Heart right ventricle (tissue), 16 donors: ENCODE measurements around the gene SIGLEC14. TPM values are rescaled to one million over a fixed set of nuclear protein-coding genes. Genes with fewer than 3 reads are reported as not detected.

Experiments
- ATAC-seq, 8 donors: fragments of 200-7000 bp; cut with Tn5 transposase; one replicate each; pipeline ENCODE4 v1.9.1; 2020; ENCODE audit warnings: mild to moderate bottlenecking in 8 of 8, moderate library complexity in 8 of 8, moderate number of reproducible peaks in 1 of 8
- DNase-seq, 2 donors: peaks; one replicate each; pipeline ENCODE4 v3.0.0-alpha.2; 2020
- H3K27ac ChIP-seq, 10 donors: fragments of 200-600 bp; sonication (generic) in 2 of 10; one replicate each; pipeline versions ENCODE4 v1.5.0 to v1.8.0; 2020 to 2022; ENCODE audit warnings: mild to moderate bottlenecking in 3 of 10
- H3K27me3 ChIP-seq, 7 donors: fragments of 200-600 bp; one replicate each; pipeline ENCODE4 v1.8.0; 2021 to 2022; ENCODE audit warnings: mild to moderate bottlenecking in 2 of 7
- H3K36me3 ChIP-seq, 9 donors: fragments of 200-600 bp; sonication (generic) in 1 of 9; one replicate each; pipeline versions ENCODE4 v1.5.0 to v1.8.0; 2020 to 2022; ENCODE audit warnings: mild to moderate bottlenecking in 2 of 9
- H3K4me1 ChIP-seq, 9 donors: fragments of 200-600 bp; sonication (generic) in 1 of 9; one replicate each; pipeline versions ENCODE4 v1.5.0 to v1.8.0; 2020 to 2022; ENCODE audit warnings: mild to moderate bottlenecking in 4 of 9
- H3K4me3 ChIP-seq, 10 donors: fragments of 200-600 bp; sonication (generic) in 2 of 10; one replicate each; pipeline versions ENCODE4 v1.5.0 to v1.8.0; 2020 to 2022; ENCODE audit warnings: mild to moderate bottlenecking in 7 of 10, moderate library complexity in 2 of 10
- H3K9me3 ChIP-seq, 11 donors: fragments of 200-600 bp in 10 of 11; sonication (generic) in 2 of 11; one replicate each; pipeline versions ENCODE4 v1.5.0 to v1.8.0; 2013 to 2022; ENCODE audit warnings: mild to moderate bottlenecking in 2 of 11, control low read depth in 1 of 11, moderate library complexity in 1 of 11
- WGBS, 2 donors: extraction: QIAGEN DNeasy Blood & Tissue Kit; methylation state at CpG; one replicate each; pipeline ENCODE4 v1.1.7; 2013; ENCODE audit warnings: inconsistent platforms in 1 of 2; 5-methylcytosine and 5-hydroxymethylcytosine counted together
- intact Hi-C, 10 donors: fragments of 100-400 bp; cut with DNase I; formaldehyde crosslinking; loops; one replicate each; pipeline versions ENCODE4 v1.11.1 to v1.14.2; 2022
- polyA plus RNA-seq, 2 donors: library from polyadenylated mRNA; stranded (reverse); fragments of 200-250 nt; gene quantifications; one replicate each; pipeline ENCODE4 v1.2.3, GENCODE V29; 2013
- total RNA-seq, 10 donors: library from RNA; stranded (reverse); fragmentation: NEBNext Ultra II Directional in 3 of 10; extraction: Animal tissue kit (Norgen Biotek cat#: 25700) in 3 of 10; gene quantifications; one replicate each; pipeline versions ENCODE4 v1.2.1 to v1.2.4, GENCODE V29; 2021 to 2023
- TF ChIP-seq, protein P1 (sequence below), 9 donors: fragments of 200-600 bp; sonication (generic) in 2 of 9; IDR thresholded peaks; one replicate each; pipeline versions ENCODE4 v1.5.0 to v1.8.0; 2021 to 2022; ENCODE audit warnings: antibody characterized with exemption in 9 of 9, mild to moderate bottlenecking in 5 of 9, moderate library complexity in 1 of 9
- donor health status: Arrhythmogenic right ventricular cardiomyopathy.
- donor health status: ischemic (EF 13 %, LVEDD 7.1; RV severe dilation, severe dysfunction).
- donor health status: healthy with polysubstance abuse.
- donor health status: DM: no; HTN: yes; CAD: no.
- donor health status: DM: no; HTN: no; CAD: no.
- donor health status: ischemic (EF 25% LVEDD 6.9; RV normal size, moderate dysfunction).
- donor health status: ischemic (EF 25% LVEDD 5.7; RV mildly dilated, moderate dysfunction).
- donor health status: healthy.
- donor health status: DM: yes; HTN: yes; CAD: no.
- donor health status: Ischemic cardiomyopathy.
- donor health status: ischemic (EF 35%, LVEDD 5.7; RV mildly dilated, moderate dysfunction).
- donor health status: nonischemic (EF 11% LVEDD 7.7; RV severe dilation, severe dysfunction).
- donor health status: DM: yes; HTN: yes; CAD: no.
- donor health status: PGD.
- donor health status: ischemic (EF 29% LVEDD 5.4; RV normal size, mild dysfunction).
- donor health status: nonischemic (EF 23%, LVEDD 6.1; RV moderate dilation, normal function).

Gene SIGLEC14
- total and polyA plus RNA-seq, 12 donors: 0.37 to 9.6 (median 1.2) TPM; not detected in 1

DNA sequence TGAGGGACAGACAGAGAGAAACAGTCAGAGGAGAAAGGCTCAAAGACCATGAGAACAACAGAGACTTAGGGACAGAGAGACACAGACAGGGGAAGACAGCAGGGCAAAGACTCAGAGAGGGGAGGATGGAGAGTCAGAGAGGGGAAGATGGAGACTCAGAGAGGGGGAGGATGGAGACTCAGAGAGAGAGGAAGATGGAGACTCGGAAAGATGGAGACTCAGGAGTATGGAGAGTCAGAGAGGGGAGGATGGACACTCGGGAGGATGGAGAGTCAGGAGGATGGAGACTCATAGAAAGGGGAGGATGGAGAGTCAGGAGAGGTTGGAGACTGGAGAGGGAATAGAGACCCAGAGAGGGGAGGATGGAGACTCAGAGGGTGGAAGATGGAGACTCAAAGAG is 47.2 kb upstream of the SIGLEC14 start:
- TF ChIP-seq, protein P1, sequence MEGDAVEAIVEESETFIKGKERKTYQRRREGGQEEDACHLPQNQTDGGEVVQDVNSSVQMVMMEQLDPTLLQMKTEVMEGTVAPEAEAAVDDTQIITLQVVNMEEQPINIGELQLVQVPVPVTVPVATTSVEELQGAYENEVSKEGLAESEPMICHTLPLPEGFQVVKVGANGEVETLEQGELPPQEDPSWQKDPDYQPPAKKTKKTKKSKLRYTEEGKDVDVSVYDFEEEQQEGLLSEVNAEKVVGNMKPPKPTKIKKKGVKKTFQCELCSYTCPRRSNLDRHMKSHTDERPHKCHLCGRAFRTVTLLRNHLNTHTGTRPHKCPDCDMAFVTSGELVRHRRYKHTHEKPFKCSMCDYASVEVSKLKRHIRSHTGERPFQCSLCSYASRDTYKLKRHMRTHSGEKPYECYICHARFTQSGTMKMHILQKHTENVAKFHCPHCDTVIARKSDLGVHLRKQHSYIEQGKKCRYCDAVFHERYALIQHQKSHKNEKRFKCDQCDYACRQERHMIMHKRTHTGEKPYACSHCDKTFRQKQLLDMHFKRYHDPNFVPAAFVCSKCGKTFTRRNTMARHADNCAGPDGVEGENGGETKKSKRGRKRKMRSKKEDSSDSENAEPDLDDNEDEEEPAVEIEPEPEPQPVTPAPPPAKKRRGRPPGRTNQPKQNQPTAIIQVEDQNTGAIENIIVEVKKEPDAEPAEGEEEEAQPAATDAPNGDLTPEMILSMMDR (IDR thresholded peaks at IDR 0.05): no peak
- Histone ChIP-seq H3K36me3 (peaks cover 0 to 68% (median 27%) of the 10 kb centered on the region in 9 donors), H3K27me3 (peaks cover 0 to 19% (median 0%) of the 10 kb centered on the region in 7 donors), H3K9me3 (no peaks in the 10 kb centered on the region), H3K27ac (peak overlapping the region in 3 of 10 donors; percentile 7 to 97 (median 58)), H3K4me3 (no peak overlapping the region), H3K4me1 (peaks cover 6 to 41% (median 30%) of the 10 kb centered on the region in 9 donors)
- intact Hi-C loops: no loop called here
- no peak for ATAC-seq
- no peak for DNase-seq
- 36 to 44% methylated on average over 2 of the region's 2 CpGs for WGBS, 2 donors

DNA sequence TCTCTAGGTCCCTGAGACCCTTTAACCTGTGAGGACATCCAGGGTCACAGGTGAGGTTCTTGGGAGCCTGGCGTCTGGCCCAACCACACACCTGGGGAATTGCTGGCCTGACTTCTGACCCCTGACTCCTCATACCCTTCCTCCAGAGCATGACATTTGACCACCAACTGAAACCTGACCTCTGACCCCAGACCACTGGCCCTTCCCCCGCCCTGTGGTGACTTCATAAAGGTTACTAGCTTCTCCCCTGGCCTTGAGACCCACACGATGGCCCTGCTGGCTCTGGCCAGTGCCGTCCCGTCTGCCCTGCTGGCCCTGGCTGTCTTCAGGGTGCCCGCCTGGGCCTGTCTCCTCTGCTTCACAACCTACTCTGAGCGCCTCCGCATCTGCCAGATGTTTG is 46.6 kb upstream of the SIGLEC14 start, which contains the start of gene SPACA6:
Gene SPACA6, plus strand, starts transcription at position 71 of the 400 bp plus-strand sequence. Its CDS starts 197 bp downstream, at position 268.
- Histone ChIP-seq H3K27ac (peak within 1 kb of the TSS in 9 of 10 donors; percentile 17 to 100 (median 97)), H3K4me3 (peak within 1 kb of the TSS in 8 of 10 donors; percentile 78 to 100 (median 90)), H3K36me3 (peaks cover 0 to 62% (median 27%) of the 10 kb centered on the region in 9 donors), H3K9me3 (no peaks in the 10 kb centered on the region), H3K27me3 (peaks cover 0 to 23% (median 0%) of the 10 kb centered on the region in 7 donors), H3K4me1 (peaks cover 7 to 45% (median 30%) of the 10 kb centered on the region in 9 donors)
- 83 to 84% methylated on average over 8 of the region's 8 CpGs for WGBS, 2 donors
- TF ChIP-seq, protein P1 (IDR thresholded peaks at IDR 0.05): no peak
- DNase-seq (no peak), ATAC-seq (no peak)
- intact Hi-C loops: no loop called here

DNA sequence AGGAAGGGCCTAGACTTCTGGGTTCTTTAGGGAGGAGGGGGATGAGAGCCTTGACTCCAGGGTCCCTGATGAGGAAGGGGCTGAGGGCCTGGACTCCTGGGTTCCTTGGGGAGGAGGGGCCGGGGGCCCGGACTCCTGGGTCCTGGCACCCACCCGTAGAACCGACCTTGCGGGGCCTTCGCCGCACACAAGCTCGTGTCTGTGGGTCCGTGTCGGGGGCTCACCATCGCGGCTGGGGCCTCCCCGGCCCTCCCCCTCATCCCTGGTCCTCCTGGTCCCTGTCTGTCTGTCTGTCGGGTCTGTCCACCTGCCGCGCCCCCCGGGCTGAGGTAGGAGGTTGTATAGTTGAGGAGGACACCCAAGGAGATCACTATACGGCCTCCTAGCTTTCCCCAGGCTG is 45.8 kb upstream of the SIGLEC14 start:
- Histone ChIP-seq H3K9me3 (no peaks in the 10 kb centered on the region), H3K4me3 (peak overlapping the region in 8 of 10 donors; percentile 78 to 100 (median 90)), H3K4me1 (peaks cover 8 to 53% (median 33%) of the 10 kb centered on the region in 9 donors), H3K27me3 (peaks cover 0 to 30% (median 0%) of the 10 kb centered on the region in 7 donors), H3K36me3 (peaks cover 0 to 54% (median 24%) of the 10 kb centered on the region in 9 donors), H3K27ac (peak overlapping the region in 9 of 10 donors; percentile 10 to 100 (median 97))
- 67 to 74% methylated on average over 18 of the region's 18 CpGs for WGBS, 2 donors
- intact Hi-C loops: no loop called here
- DNase-seq (no peak), ATAC-seq (no peak)
- TF ChIP-seq, protein P1 (IDR thresholded peaks at IDR 0.05): no peak

DNA sequence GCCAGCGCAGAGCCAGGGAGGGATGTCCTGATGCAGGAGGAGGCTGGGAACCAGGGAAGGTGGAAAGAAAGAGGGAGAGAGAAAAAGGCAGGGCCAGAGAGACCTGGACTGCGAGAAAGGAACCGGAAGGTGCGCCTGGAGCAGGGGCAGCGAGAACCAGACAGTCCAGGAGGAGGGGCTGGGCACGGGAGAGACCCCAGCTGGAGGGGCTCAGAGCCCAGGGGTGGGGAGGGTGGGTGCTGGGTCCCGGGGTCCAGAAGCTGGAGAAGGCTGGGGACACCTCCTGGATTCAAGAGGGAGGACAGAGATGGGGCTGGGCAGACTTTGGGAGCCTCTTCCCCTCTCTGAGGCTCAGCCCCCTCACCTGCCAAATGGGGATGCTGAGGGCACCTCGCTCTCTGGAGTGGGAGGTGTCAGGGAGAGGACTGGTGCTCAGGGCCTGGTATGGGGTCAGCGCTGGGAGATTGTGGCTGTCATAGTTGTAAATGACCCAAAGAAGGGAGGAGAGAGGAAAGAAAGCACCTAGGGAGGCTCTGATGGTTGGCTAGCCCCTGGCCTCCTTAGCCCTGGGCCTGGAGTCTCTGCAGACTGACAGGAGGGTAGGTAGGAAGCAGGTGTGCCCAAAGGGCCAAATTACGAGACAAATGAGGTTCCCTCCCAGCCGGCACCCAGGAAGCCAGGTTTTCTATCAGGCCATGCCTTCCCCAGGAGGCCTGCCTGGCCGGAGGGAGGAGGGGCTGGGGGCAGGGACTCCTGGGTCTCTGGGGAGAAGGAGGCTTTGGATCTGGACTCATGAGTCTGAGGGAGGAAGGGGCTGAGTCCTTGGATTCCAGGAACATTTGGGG is 45.2 kb upstream of the SIGLEC14 start:
- TF ChIP-seq, protein P1 (IDR thresholded peaks at IDR 0.05): no peak

More for the DNA sequence above, 45.2 kb upstream of the SIGLEC14 start:
- ATAC-seq: no peak
- peaks cover 0 to 48% (median 24%) of the 10 kb centered on the region in 9 donors for H3K36me3 ChIP-seq
- peaks cover 0 to 30% (median 0%) of the 10 kb centered on the region in 7 donors for H3K27me3 ChIP-seq
- no peak for DNase-seq
- WGBS, 2 donors: 20 to 23% methylated on average over 12 of the region's 12 CpGs
- H3K4me1 ChIP-seq: peaks cover 8 to 59% (median 38%) of the 10 kb centered on the region in 9 donors
- peak overlapping the region; percentile 93 to 100 (median 97) for H3K27ac ChIP-seq
- H3K9me3 ChIP-seq: no peaks in the 10 kb centered on the region
- intact Hi-C loops: no loop called here
- H3K4me3 ChIP-seq: peak overlapping the region in 9 of 10 donors; percentile 78 to 100 (median 94)
